Panc1 (cell line): ENCODE results near the gene MAGI2. TPM values are rescaled to one million over a fixed set of nuclear protein-coding genes. Genes with fewer than 3 reads are reported as not detected.

Experiments
- ATAC-seq: fragments of 200-7000 bp; cut with Tn5 transposase; 2 replicates; pipeline ENCODE4 v1.9.1; 2020; ENCODE audit warnings: mild to moderate bottlenecking, moderate library complexity
- BruUV-seq: library from RNA; stranded (reverse); fragments of 400-500 nt; replicated peaks from 2 replicates; lab custom pipeline; 2021; lab: Mats Ljungman, UMichigan
- CTCF ChIA-PET: fragments of 300-600 bp; sonication (Branson Sonifier 250); formaldehyde crosslinking; loops from one replicate; lab custom pipeline; 2022; ENCODE audit warnings: antibody characterized with exemption; lab: Charles Lee
- POLR2A ChIA-PET: fragments of 300-600 bp; sonication (Branson Sonifier 250); formaldehyde crosslinking; loops from one replicate; lab custom pipeline; 2022; ENCODE audit warnings: antibody characterized with exemption; lab: Charles Lee
- DNase-seq: peaks from one replicate; pipeline ENCODE4 v3.0.0-alpha.2; 2010; ENCODE audit warnings: low read depth, low spot score
- H3K27ac ChIP-seq: 2 replicates; pipeline ENCODE4 v1.5.1; 2011; ENCODE audit warnings: mild to moderate bottlenecking, low read length, inconsistent platforms
- H3K27me3 ChIP-seq: fragments of 200-500 bp; sonication (Bioruptor generic); 2 replicates; pipeline ENCODE4 v1.6.0; 2014; ENCODE audit warnings: low read length, inconsistent platforms; ENCODE audit not compliant: control insufficient read depth, insufficient read depth
- H3K36me3 ChIP-seq: fragments of 200-500 bp; sonication (Bioruptor generic); 2 replicates; pipeline ENCODE4 v1.5.1; 2014; ENCODE audit warnings: inconsistent platforms, mild to moderate bottlenecking, low read length, moderate library complexity; ENCODE audit not compliant: control insufficient read depth, insufficient read depth
- H3K4me1 ChIP-seq: 2 replicates; pipeline ENCODE4 v1.5.1; 2011; ENCODE audit warnings: inconsistent platforms, mild to moderate bottlenecking, low read length, moderate library complexity; ENCODE audit not compliant: control insufficient read depth, insufficient read depth
- H3K4me3 ChIP-seq, 2 experiments: 2 replicates each; pipeline ENCODE4 v1.5.1; 2011 to 2012; ENCODE audit warnings: low read depth in 2 of 2, low read length in 2 of 2, mild to moderate bottlenecking in 2 of 2, inconsistent platforms in 1 of 2, moderate library complexity in 1 of 2
- H3K9me3 ChIP-seq: fragments of 200-500 bp; sonication (Bioruptor generic); 2 replicates; pipeline ENCODE4 v1.5.1; 2014; ENCODE audit warnings: low read depth, mild to moderate bottlenecking, inconsistent platforms, low read length, moderate library complexity; ENCODE audit not compliant: control insufficient read depth, insufficient read depth
- POLR2AphosphoS5 ChIP-seq: IDR thresholded peaks from 2 replicates; pipeline ENCODE4 v1.6.1; 2012; ENCODE audit warnings: mild to moderate bottlenecking, low read depth, low read length, moderate library complexity
- SIN3A ChIP-seq: IDR thresholded peaks from 2 replicates; pipeline ENCODE4 v1.6.1; 2012; ENCODE audit warnings: low read depth, mild to moderate bottlenecking, low read length, moderate library complexity, borderline replicate concordance; ENCODE audit not compliant: insufficient read depth
- TCF7L2 ChIP-seq: IDR thresholded peaks from 2 replicates; pipeline ENCODE4 v1.6.1; 2011; ENCODE audit warnings: mild to moderate bottlenecking, low read depth, low read length, inconsistent platforms
- in situ Hi-C: cut with HindIII; loops from 2 replicates; pipeline ENCODE4 v1.10.0; 2016; ENCODE audit warnings: low sequenced_read_pairs, low pct_unique_long_range_greater_than_20kb
- intact Hi-C: fragments of 100-400 bp; cut with micrococcal nuclease; formaldehyde crosslinking; loops from one replicate; pipeline ENCODE4 v1.10.0; 2022; ENCODE audit not compliant: unreplicated experiment
- total RNA-seq: library from RNA; stranded (reverse); gene quantifications from one replicate; pipeline ENCODE4 v1.2.1, GENCODE V29; 2021; ENCODE audit not compliant: unreplicated experiment
- TF ChIP-seq, protein P1 (sequence below): fragments of 450-650 bp; IDR thresholded peaks from 2 replicates; pipeline ENCODE4 v1.5.1; 2017; ENCODE audit warnings: mild to moderate bottlenecking
- TF ChIP-seq, protein P2 (sequence below), 2 experiments: IDR thresholded peaks; 2 replicates each; pipeline ENCODE4 v1.6.1; 2011 to 2012; ENCODE audit warnings: low read depth in 2 of 2, control low read depth in 1 of 2, low read length in 1 of 2, mild to moderate bottlenecking in 1 of 2, moderate library complexity in 1 of 2; ENCODE audit not compliant: insufficient read depth in 1 of 2

Gene MAGI2
- total RNA-seq, 1 experiment from 2014 or later, result 5.4 TPM

DNA sequence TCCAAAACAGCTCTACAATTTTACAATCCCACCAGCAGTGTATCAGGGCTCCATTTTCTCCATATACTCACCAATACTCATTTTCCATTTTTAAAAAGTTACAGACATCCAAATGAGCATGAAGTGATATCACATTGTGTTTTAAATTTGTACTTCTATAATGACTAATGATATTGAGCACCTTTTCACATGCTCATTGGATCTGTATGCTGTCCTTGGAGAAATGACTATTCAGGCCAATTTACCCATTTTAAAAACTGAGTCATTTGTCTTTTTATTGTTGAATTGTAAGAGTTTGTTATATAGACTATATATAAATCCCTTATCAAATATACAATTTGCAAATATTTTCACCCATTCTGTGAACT lies 162.0 kb downstream of the MAGI2 start:
- H3K4me1 ChIP-seq, result peaks cover 27% of the 10 kb centered on the region
- no peaks in the 10 kb centered on the region for H3K36me3 ChIP-seq
- no peak overlapping the region for H3K4me3 ChIP-seq
- in situ Hi-C loops (no loop called here), intact Hi-C loops (loop anchor here (10.0 kb wide), 2 partner anchors 453 to 723 kb away; no protein-coding TSS in a partner anchor)
- BruUV-seq, result no TSS peak
- no peak for ATAC-seq
- H3K27ac ChIP-seq, result peak overlapping the region; percentile 96
- H3K27me3 ChIP-seq, result no peaks in the 10 kb centered on the region
- ChIA-PET CTCF (no interaction called here), POLR2A (no interaction called here)
- H3K9me3 ChIP-seq, result peaks cover 4% of the 10 kb centered on the region; the same call in 1 of the 2 replicates
- TF ChIP-seq, protein P1, sequence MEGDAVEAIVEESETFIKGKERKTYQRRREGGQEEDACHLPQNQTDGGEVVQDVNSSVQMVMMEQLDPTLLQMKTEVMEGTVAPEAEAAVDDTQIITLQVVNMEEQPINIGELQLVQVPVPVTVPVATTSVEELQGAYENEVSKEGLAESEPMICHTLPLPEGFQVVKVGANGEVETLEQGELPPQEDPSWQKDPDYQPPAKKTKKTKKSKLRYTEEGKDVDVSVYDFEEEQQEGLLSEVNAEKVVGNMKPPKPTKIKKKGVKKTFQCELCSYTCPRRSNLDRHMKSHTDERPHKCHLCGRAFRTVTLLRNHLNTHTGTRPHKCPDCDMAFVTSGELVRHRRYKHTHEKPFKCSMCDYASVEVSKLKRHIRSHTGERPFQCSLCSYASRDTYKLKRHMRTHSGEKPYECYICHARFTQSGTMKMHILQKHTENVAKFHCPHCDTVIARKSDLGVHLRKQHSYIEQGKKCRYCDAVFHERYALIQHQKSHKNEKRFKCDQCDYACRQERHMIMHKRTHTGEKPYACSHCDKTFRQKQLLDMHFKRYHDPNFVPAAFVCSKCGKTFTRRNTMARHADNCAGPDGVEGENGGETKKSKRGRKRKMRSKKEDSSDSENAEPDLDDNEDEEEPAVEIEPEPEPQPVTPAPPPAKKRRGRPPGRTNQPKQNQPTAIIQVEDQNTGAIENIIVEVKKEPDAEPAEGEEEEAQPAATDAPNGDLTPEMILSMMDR, result no peak
- no peak for TF ChIP-seq SIN3A
- DNase-seq, result no peak

GRCh38 chr7:79290841-79291497 lies 162.5 kb downstream of the MAGI2 start:
- Histone ChIP-seq H3K27ac (peak overlapping the region; percentile 96), H3K27me3 (no peaks in the 10 kb centered on the region), H3K4me1 (peaks cover 31% of the 10 kb centered on the region), H3K36me3 (no peaks in the 10 kb centered on the region), H3K4me3 (no peak overlapping the region), H3K9me3 (peaks cover 4% of the 10 kb centered on the region; the same call in 1 of the 2 replicates)
- ChIA-PET CTCF (no interaction called here), POLR2A (no interaction called here)
- no TSS peak for BruUV-seq
- DNase-seq (peak; percentile 73), ATAC-seq (no peak)
- intact Hi-C loops (loop anchor here (10.0 kb wide), 2 partner anchors 454 to 724 kb away; no protein-coding TSS in a partner anchor), in situ Hi-C loops (no loop called here)
- TF ChIP-seq TCF7L2 (no peak), POLR2AphosphoS5 (no peak), SIN3A (no peak)
- TF ChIP-seq, protein P1, result no peak
- TF ChIP-seq, protein P2, sequence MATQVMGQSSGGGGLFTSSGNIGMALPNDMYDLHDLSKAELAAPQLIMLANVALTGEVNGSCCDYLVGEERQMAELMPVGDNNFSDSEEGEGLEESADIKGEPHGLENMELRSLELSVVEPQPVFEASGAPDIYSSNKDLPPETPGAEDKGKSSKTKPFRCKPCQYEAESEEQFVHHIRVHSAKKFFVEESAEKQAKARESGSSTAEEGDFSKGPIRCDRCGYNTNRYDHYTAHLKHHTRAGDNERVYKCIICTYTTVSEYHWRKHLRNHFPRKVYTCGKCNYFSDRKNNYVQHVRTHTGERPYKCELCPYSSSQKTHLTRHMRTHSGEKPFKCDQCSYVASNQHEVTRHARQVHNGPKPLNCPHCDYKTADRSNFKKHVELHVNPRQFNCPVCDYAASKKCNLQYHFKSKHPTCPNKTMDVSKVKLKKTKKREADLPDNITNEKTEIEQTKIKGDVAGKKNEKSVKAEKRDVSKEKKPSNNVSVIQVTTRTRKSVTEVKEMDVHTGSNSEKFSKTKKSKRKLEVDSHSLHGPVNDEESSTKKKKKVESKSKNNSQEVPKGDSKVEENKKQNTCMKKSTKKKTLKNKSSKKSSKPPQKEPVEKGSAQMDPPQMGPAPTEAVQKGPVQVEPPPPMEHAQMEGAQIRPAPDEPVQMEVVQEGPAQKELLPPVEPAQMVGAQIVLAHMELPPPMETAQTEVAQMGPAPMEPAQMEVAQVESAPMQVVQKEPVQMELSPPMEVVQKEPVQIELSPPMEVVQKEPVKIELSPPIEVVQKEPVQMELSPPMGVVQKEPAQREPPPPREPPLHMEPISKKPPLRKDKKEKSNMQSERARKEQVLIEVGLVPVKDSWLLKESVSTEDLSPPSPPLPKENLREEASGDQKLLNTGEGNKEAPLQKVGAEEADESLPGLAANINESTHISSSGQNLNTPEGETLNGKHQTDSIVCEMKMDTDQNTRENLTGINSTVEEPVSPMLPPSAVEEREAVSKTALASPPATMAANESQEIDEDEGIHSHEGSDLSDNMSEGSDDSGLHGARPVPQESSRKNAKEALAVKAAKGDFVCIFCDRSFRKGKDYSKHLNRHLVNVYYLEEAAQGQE (IDR thresholded peaks at IDR 0.05; ENCODE audit: insufficient read depth in 1 of 2, low read depth in 2 of 2, low read length in 1 of 2), result no peak
